OCI-LY3 (cell line): ENCODE data around the gene SAV1.

Source experiments
- H2AFZ ChIP-seq: fragments of 200-600, 300-600 bp; shearing (Covaris generic); 2 replicates; pipeline ENCODE4 v1.6.0; 2014; ENCODE audit warnings: antibody characterized with exemption, low read depth, low read length
- H3K27ac ChIP-seq: fragments of 200-600, 300-600 bp; sonication (generic); 2 replicates; pipeline ENCODE4 v1.5.1; 2014; ENCODE audit warnings: mild to moderate bottlenecking, low read length, moderate library complexity, mixed read lengths
- H3K27me3 ChIP-seq: fragments of 200-600, 300-600 bp; sonication (generic); 2 replicates; pipeline ENCODE4 v1.6.1; 2014; ENCODE audit warnings: low read depth, low read length, mixed read lengths
- H3K36me3 ChIP-seq: fragments of 200-600, 300-600 bp; sonication (generic); replicated peaks from 2 replicates; pipeline ENCODE3; 2014; ENCODE audit warnings: low read depth, low read length, mixed read lengths
- H3K4me1 ChIP-seq: fragments of 300-600, 200-600 bp; sonication (generic); 2 replicates; pipeline ENCODE4 v1.6.1; 2014; ENCODE audit warnings: low read length, mixed read lengths
- H3K4me2 ChIP-seq: fragments of 200-600, 300-600 bp; sonication (generic); 2 replicates; pipeline ENCODE4 v1.6.1; 2014; ENCODE audit warnings: low read length, mixed read lengths
- H3K4me3 ChIP-seq: fragments of 300-600, 200-600 bp; sonication (generic); 2 replicates; pipeline ENCODE4 v1.5.1; 2014; ENCODE audit warnings: antibody characterized with exemption, mild to moderate bottlenecking, low read length, moderate library complexity
- H3K79me2 ChIP-seq: fragments of 300-600, 200-600 bp; shearing (Covaris generic); 2 replicates; pipeline ENCODE4 v1.6.1; 2014; ENCODE audit warnings: mild to moderate bottlenecking, low read length, mixed read lengths
- H3K9ac ChIP-seq: fragments of 300-600, 200-600 bp; shearing (Covaris generic); 2 replicates; pipeline ENCODE4 v1.6.0; 2014; ENCODE audit warnings: mild to moderate bottlenecking, low read length, moderate library complexity
- H3K9me3 ChIP-seq: fragments of 200-600, 300-600 bp; shearing (Covaris generic); 2 replicates; pipeline ENCODE4 v1.6.1; 2014; ENCODE audit warnings: low read length, mixed read lengths; ENCODE audit not compliant: insufficient read depth
- H4K20me1 ChIP-seq: fragments of 200-600, 300-600 bp; sonication (generic); 2 replicates; pipeline ENCODE4 v1.6.1; 2016; ENCODE audit warnings: low read length, mixed read lengths; ENCODE audit not compliant: insufficient read depth
- CTCF ChIP-seq: fragments of 200-600, 300-600 bp; sonication (generic); IDR thresholded peaks from 2 replicates; pipeline ENCODE4 v1.5.1; 2014; ENCODE audit warnings: antibody characterized with exemption, low read length, low read depth
- EZH2phosphoT487 ChIP-seq: fragments of 200-600 bp; shearing (Covaris generic); IDR thresholded peaks from 2 replicates; pipeline ENCODE4 v1.6.1; 2018; ENCODE audit warnings: antibody characterized with exemption, mixed run types, low read depth

The SAV1 gene

GRCh38 chr14:50667996-50668825 lies at the start of gene SAV1:
SAV1 (minus strand) TSS chr14:50668306; CDS start chr14:50667967, 339 bp downstream.
- Histone ChIP-seq H2AFZ (peak within 1 kb of the TSS; percentile 82), H4K20me1 (no peaks in the 10 kb centered on the region), H3K9me3 (no peaks in the 10 kb centered on the region), H3K36me3 (no peaks in the 10 kb centered on the region), H3K9ac (peak within 1 kb of the TSS; percentile 77), H3K4me2 (peak within 1 kb of the TSS; percentile 73), H3K4me3 (peak within 1 kb of the TSS; percentile 89), H3K79me2 (peaks cover 24% of the 10 kb centered on the region), H3K4me1 (peaks cover 27% of the 10 kb centered on the region), H3K27me3 (peaks cover 5% of the 10 kb centered on the region; the same call in 1 of the 2 replicates), H3K27ac (no peak within 1 kb of the TSS)
- TF ChIP-seq EZH2phosphoT487 (no peak), CTCF (no peak)

GRCh38 chr14:50717811-50718210 lies 49.7 kb upstream of the SAV1 start:
- no peaks in the 10 kb centered on the region for H3K4me1 ChIP-seq
- peaks cover 37% of the 10 kb centered on the region for H3K36me3 ChIP-seq
- no peak overlapping the region for H2AFZ ChIP-seq
- no peaks in the 10 kb centered on the region for H4K20me1 ChIP-seq
- H3K4me3 ChIP-seq = no peak overlapping the region
- H3K9ac ChIP-seq = no peak overlapping the region
- no peak overlapping the region for H3K27ac ChIP-seq
- no peaks in the 10 kb centered on the region for H3K9me3 ChIP-seq
- TF ChIP-seq EZH2phosphoT487 (no peak), CTCF (no peak)
- no peaks in the 10 kb centered on the region for H3K27me3 ChIP-seq
- no peaks in the 10 kb centered on the region for H3K79me2 ChIP-seq
- H3K4me2 ChIP-seq = no peak overlapping the region

GRCh38 chr14:50714450-50715073 lies 46.5 kb upstream of the SAV1 start:
- Histone ChIP-seq H3K4me1 (peaks cover 5% of the 10 kb centered on the region; the same call in 1 of the 2 replicates), H3K79me2 (no peaks in the 10 kb centered on the region), H3K9ac (no peak overlapping the region), H3K27ac (no peak overlapping the region), H3K36me3 (peaks cover 7% of the 10 kb centered on the region), H3K9me3 (no peaks in the 10 kb centered on the region), H3K4me2 (no peak overlapping the region), H3K27me3 (no peaks in the 10 kb centered on the region), H4K20me1 (no peaks in the 10 kb centered on the region), H3K4me3 (no peak overlapping the region), H2AFZ (no peak overlapping the region)
- TF ChIP-seq CTCF = peak; percentile 80
- no peak for TF ChIP-seq EZH2phosphoT487

GRCh38 chr14:50711043-50711442 lies 42.9 kb upstream of the SAV1 start:
- Histone ChIP-seq H2AFZ (no peak overlapping the region), H3K4me1 (peaks cover 5% of the 10 kb centered on the region; the same call in 1 of the 2 replicates), H3K9me3 (no peaks in the 10 kb centered on the region), H4K20me1 (no peaks in the 10 kb centered on the region), H3K4me3 (no peak overlapping the region), H3K79me2 (no peaks in the 10 kb centered on the region), H3K4me2 (no peak overlapping the region), H3K27ac (no peak overlapping the region), H3K9ac (no peak overlapping the region), H3K36me3 (no peaks in the 10 kb centered on the region), H3K27me3 (no peaks in the 10 kb centered on the region)
- no peak for TF ChIP-seq CTCF
- no peak for TF ChIP-seq EZH2phosphoT487
